CD4-positive, alpha-beta T cell treated with Interleukin-6 for 4 hours (primary cell): ENCODE data around the gene GLG1.
"Not testable (repeated sequence)": the region's sequence is repeated elsewhere in the genome, so short reads cannot be mapped to it uniquely, and the experiment has no call there.

Experiments used
- DNase-seq: peaks from one replicate; pipeline ENCODE4 v3.0.0-alpha.2; 2020; ENCODE audit warnings: mixed read lengths

Gene GLG1

GRCh38 chr16:74468807-74469525 is 137.9 kb downstream of the GLG1 start:
- no peak for DNase-seq

- no peak for DNase-seq
Measured at GRCh38 chr16:74466872-74467271, 140.0 kb downstream of the GLG1 start.

GRCh38 chr16:74465851-74466685 is 140.8 kb downstream of the GLG1 start:
- no peak for DNase-seq

GRCh38 chr16:74465281-74465680 is 141.6 kb downstream of the GLG1 start:
- DNase-seq, result no peak

- no peak for DNase-seq
Measured at GRCh38 chr16:74463888-74464287, 143.0 kb downstream of the GLG1 start.

GRCh38 chr16:74462361-74462760 is 144.6 kb downstream of the GLG1 start:
- no peak for DNase-seq

GRCh38 chr16:74461826-74462225 is 145.1 kb downstream of the GLG1 start:
- DNase-seq, result no peak

- DNase-seq, result no peak
Measured at GRCh38 chr16:74460542-74460941, 146.4 kb downstream of the GLG1 start.

- no peak for DNase-seq
Measured at GRCh38 chr16:74456290-74456625, 150.7 kb downstream of the GLG1 start.

- no peak for DNase-seq
Measured at GRCh38 chr16:74455619-74456289, 151.2 kb downstream of the GLG1 start.

- DNase-seq, result no peak
Measured at GRCh38 chr16:74455213-74455612, 151.7 kb downstream of the GLG1 start.

- DNase-seq, result no peak
Measured at GRCh38 chr16:74451951-74452758, 154.8 kb downstream of the GLG1 start.

GRCh38 chr16:74450967-74451760 is 155.8 kb downstream of the GLG1 start:
- DNase-seq, result no peak

- no peak for DNase-seq
Measured at GRCh38 chr16:74450236-74450635, 156.7 kb downstream of the GLG1 start.

- DNase-seq, result no peak
Measured at GRCh38 chr16:74449470-74449869, 157.4 kb downstream of the GLG1 start.

GRCh38 chr16:74448990-74449389 is 157.9 kb downstream of the GLG1 start:
- no peak for DNase-seq

GRCh38 chr16:74447578-74447977 is 159.3 kb downstream of the GLG1 start:
- no peak for DNase-seq

- no peak for DNase-seq
Measured at GRCh38 chr16:74446866-74447265, 160.0 kb downstream of the GLG1 start.

GRCh38 chr16:74443624-74444346 is 163.1 kb downstream of the GLG1 start:
- not testable (repeated sequence) for DNase-seq

GRCh38 chr16:74439685-74440084 is 167.2 kb downstream of the GLG1 start:
- no peak for DNase-seq

- DNase-seq, result no peak
Measured at GRCh38 chr16:74438492-74438979, 168.4 kb downstream of the GLG1 start.
